Mesendoderm (in vitro differentiated cells): ENCODE data around the gene SLIT3.

Experiments used
- DNase-seq: peaks from one replicate; pipeline ENCODE4 v3.0.0; 2013
- H2AK5ac ChIP-seq: 2 replicates; pipeline ENCODE4 v1.6.1; 2013; ENCODE audit warnings: low read length, inconsistent platforms
- H2BK120ac ChIP-seq: 2 replicates; pipeline ENCODE4 v1.6.1; 2013; ENCODE audit warnings: low read depth, mild to moderate bottlenecking, low read length, moderate library complexity, mixed read lengths
- H2BK15ac ChIP-seq: replicated peaks from 2 replicates; pipeline ENCODE4 v1.6.1; 2013; ENCODE audit warnings: low read depth, mild to moderate bottlenecking, moderate library complexity
- H2BK5ac ChIP-seq: 2 replicates; pipeline ENCODE4 v1.6.1; 2013; ENCODE audit warnings: low read length, inconsistent platforms
- H3K18ac ChIP-seq: 2 replicates; pipeline ENCODE4 v1.6.1; 2013; ENCODE audit warnings: mild to moderate bottlenecking, low read length, mixed read lengths
- H3K23ac ChIP-seq: one replicate; pipeline ENCODE4 v1.6.1; 2013; ENCODE audit warnings: low read length
- H3K27ac ChIP-seq: 2 replicates; pipeline ENCODE4 v1.5.1; 2013; ENCODE audit warnings: low read depth, mild to moderate bottlenecking, inconsistent platforms, low read length, moderate library complexity
- H3K27me3 ChIP-seq: 2 replicates; pipeline ENCODE4 v1.6.1; 2013; ENCODE audit warnings: low read length, control low read depth, mild to moderate bottlenecking, inconsistent platforms; ENCODE audit not compliant: insufficient read depth, poor library complexity
- H3K36me3 ChIP-seq: 2 replicates; pipeline ENCODE4 v1.6.1; 2013; ENCODE audit warnings: low read length, inconsistent platforms; ENCODE audit not compliant: control insufficient read depth, insufficient read depth
- H3K4ac ChIP-seq: one replicate; pipeline ENCODE4 v1.6.1; 2013; ENCODE audit warnings: low read depth, mild to moderate bottlenecking, low read length, moderate library complexity
- H3K4me1 ChIP-seq: 2 replicates; pipeline ENCODE4 v1.6.1; 2013; ENCODE audit warnings: low read depth, low read length, inconsistent platforms; ENCODE audit not compliant: control insufficient read depth
- H3K4me2 ChIP-seq: 2 replicates; pipeline ENCODE4 v1.6.1; 2013; ENCODE audit warnings: low read length
- H3K4me3 ChIP-seq: 2 replicates; pipeline ENCODE4 v1.5.1; 2013; ENCODE audit warnings: mild to moderate bottlenecking, low read length
- H3K56ac ChIP-seq: one replicate; pipeline ENCODE4 v1.6.1; 2013; ENCODE audit warnings: low read length
- H3K79me1 ChIP-seq: 2 replicates; pipeline ENCODE4 v1.6.1; 2013; ENCODE audit warnings: low read length, inconsistent platforms
- H3K79me2 ChIP-seq: 2 replicates; pipeline ENCODE4 v1.6.1; 2013; ENCODE audit warnings: mild to moderate bottlenecking, low read length; ENCODE audit not compliant: control insufficient read depth, insufficient read depth
- H3K9ac ChIP-seq: 2 replicates; pipeline ENCODE4 v1.6.1; 2013; ENCODE audit warnings: low read length, inconsistent platforms
- H4K5ac ChIP-seq: one replicate; pipeline ENCODE4 v1.6.1; 2013; ENCODE audit warnings: low read length
- H4K8ac ChIP-seq: one replicate; pipeline ENCODE4 v1.6.1; 2013; ENCODE audit warnings: low read depth, mild to moderate bottlenecking, control low read depth, low read length, moderate library complexity
- WGBS: extraction: QIAGEN DNeasy Blood & Tissue Kit; methylation state at CpG from one replicate; pipeline ENCODE4 v1.1.7; 2013; ENCODE audit warnings: low lambda C conversion rate, missing lambda C conversion rate; ENCODE audit not compliant: insufficient coverage; ENCODE audit errors: extremely low coverage; 5-methylcytosine and 5-hydroxymethylcytosine counted together

Gene SLIT3

DNA sequence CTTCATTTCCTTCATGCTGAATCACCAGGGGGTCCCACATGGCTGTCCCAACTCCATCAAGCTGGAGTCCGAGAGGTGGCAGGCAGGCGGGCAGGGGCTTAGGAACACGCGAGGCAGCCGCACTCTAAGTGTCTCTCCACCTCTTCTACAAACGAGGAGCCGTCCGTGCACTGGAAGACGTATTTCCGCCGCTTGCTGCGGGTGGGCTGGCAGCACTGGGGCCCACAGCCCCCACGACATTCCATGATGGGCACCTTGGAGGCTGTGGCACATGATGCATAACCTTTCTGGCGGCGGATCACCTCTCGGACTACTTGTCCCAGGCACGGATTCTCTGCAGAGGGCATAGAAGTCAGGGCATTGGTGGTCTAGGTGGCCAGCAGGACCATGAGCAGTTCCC, 634.6 kb downstream of the SLIT3 start:
- Histone ChIP-seq H3K4me2 (no peak overlapping the region), H2BK15ac (no peak overlapping the region), H3K9ac (no peak overlapping the region), H2BK120ac (no peak overlapping the region), H3K27ac (no peak overlapping the region), H4K8ac (no peak overlapping the region), H3K27me3 (no peaks in the 10 kb centered on the region), H3K79me2 (no peaks in the 10 kb centered on the region), H3K36me3 (no peaks in the 10 kb centered on the region), H2BK5ac (no peak overlapping the region), H3K4me1 (no peaks in the 10 kb centered on the region), H3K79me1 (no peaks in the 10 kb centered on the region), H3K4me3 (no peak overlapping the region), H3K4ac (no peak overlapping the region), H3K23ac (no peak overlapping the region), H2AK5ac (no peak overlapping the region), H3K18ac (no peak overlapping the region), H3K56ac (peak overlapping the region; percentile 2), H4K5ac (no peak overlapping the region)
- no peak for DNase-seq
- WGBS, result no CpG with 5 or more reads among the region's 17 CpGs

DNA sequence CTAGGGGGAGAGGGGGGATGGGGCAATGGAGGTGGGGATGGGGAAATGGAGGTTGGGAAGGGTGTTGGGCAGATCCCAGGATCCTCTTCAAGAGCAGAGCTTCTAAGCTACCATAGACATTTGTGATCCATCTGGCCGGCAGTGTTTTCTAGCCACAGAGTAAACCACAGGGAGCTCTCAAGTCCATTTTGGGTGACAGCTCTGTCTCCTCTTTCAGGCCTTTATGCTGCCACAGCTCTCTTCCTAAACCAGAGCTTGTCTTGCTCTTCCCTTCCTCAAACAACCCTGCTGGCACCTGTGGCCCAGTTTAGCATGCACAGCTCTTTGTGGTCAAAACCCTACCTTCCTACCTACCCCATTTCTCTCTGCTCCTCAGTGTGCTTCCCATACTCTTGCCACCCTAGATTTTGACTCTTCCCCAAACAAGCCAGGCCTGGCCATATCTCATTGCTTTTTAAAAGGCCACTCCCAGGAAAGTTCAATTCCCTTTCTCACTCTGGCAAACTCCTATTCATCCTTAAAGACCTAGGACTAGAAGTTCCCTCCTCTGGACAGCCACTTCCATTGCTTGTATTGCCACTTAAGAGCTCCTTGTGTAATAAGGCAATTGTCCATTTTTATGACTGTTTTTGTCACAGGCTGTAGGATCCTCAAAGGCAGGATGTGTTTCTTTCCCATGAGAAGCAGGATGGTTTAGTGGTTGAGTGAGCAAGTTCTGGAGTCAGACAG, 637.5 kb downstream of the SLIT3 start:
- H3K18ac ChIP-seq, result no peak overlapping the region
- H3K4me1 ChIP-seq, result no peaks in the 10 kb centered on the region
- H3K4me2 ChIP-seq, result no peak overlapping the region
- H4K8ac ChIP-seq, result no peak overlapping the region
- H3K23ac ChIP-seq, result no peak overlapping the region
- H3K56ac ChIP-seq, result no peak overlapping the region
- no CpG with 5 or more reads among the region's 1 CpG for WGBS
- no peak overlapping the region for H3K4me3 ChIP-seq
- H3K79me1 ChIP-seq, result no peaks in the 10 kb centered on the region
- H3K36me3 ChIP-seq, result no peaks in the 10 kb centered on the region
- no peak overlapping the region for H3K27ac ChIP-seq
- no peak overlapping the region for H2BK120ac ChIP-seq
- no peak overlapping the region for H3K9ac ChIP-seq
- H2BK15ac ChIP-seq, result no peak overlapping the region
- no peak overlapping the region for H2AK5ac ChIP-seq
- no peak overlapping the region for H4K5ac ChIP-seq
- H3K4ac ChIP-seq, result no peak overlapping the region
- no peaks in the 10 kb centered on the region for H3K27me3 ChIP-seq
- no peak for DNase-seq
- H3K79me2 ChIP-seq, result no peaks in the 10 kb centered on the region
- no peak overlapping the region for H2BK5ac ChIP-seq

DNA sequence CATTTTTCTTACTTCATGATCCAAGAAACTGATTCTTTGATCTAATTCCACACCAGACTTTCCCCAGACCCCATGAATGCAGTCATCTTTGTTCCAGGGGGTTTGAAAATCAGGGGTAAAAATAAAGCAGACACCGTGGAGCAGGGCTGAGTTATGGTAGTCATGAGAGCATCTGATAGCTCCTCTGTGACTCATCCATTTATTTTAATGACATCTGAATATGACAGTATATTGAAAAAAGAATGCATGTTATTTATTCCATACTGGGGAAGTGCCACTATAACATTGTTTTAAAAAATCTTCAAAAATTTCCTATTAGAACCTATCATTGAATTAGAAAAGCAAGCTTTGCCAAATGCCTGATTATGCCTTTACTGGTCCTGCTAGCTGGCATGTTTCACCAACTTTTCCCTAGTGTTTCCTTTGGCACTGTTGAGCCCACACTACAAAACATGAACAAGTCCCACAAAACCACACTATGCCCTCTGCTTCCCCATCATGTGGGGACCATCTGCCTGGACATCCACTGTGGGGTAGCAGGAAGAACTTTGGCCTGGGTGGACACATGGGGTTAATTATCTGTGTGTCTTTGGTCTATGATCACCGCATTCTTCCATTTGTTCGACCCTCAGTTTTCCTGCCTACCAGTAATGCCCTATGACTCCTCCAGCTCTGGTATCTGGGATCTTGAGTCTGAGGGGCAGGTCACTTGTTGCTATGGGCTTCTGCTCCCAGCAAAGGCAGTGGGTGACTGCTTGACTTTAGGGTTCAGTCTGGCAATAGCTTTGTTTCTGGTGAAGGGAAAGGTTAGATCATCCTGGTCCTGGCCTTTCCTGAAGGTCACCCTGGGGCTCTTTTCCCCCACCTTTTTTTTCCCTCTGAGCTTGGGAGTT, 639.1 kb downstream of the SLIT3 start:
- Histone ChIP-seq H2BK15ac (no peak overlapping the region), H3K23ac (no peak overlapping the region), H3K79me1 (no peaks in the 10 kb centered on the region), H3K27me3 (no peaks in the 10 kb centered on the region), H3K4me2 (no peak overlapping the region), H3K4me1 (no peaks in the 10 kb centered on the region), H3K27ac (no peak overlapping the region), H2AK5ac (no peak overlapping the region), H3K4ac (no peak overlapping the region), H3K9ac (no peak overlapping the region), H3K56ac (no peak overlapping the region), H3K36me3 (no peaks in the 10 kb centered on the region), H2BK120ac (no peak overlapping the region), H3K18ac (no peak overlapping the region), H4K5ac (no peak overlapping the region), H3K4me3 (no peak overlapping the region), H4K8ac (no peak overlapping the region), H2BK5ac (no peak overlapping the region), H3K79me2 (no peaks in the 10 kb centered on the region)
- no peak for DNase-seq
- WGBS, result no CpG with 5 or more reads among the region's 3 CpGs

DNA sequence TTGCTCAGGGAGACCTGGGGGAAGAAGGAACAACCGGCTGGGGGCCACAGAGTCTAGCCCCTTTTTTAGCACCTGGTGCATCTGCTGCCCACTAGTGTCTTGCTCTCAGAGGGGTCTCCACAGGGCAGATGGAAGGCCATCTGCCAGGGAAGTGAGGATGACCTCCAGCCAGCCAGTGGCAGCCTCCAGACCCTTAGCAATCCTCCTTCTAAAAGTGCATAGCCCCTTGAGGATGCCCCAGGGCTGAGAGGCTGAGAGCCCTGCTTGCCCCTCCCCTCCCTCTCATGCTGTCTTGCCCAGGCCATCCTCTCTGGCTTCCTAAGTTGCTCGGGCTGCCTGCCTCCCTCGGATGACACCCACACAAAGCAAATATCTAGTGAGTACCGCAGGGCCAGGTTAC, 640.2 kb downstream of the SLIT3 start:
- no peak overlapping the region for H2AK5ac ChIP-seq
- H3K4me1 ChIP-seq, result no peaks in the 10 kb centered on the region
- no peak overlapping the region for H3K4ac ChIP-seq
- H2BK15ac ChIP-seq, result no peak overlapping the region
- H2BK5ac ChIP-seq, result no peak overlapping the region
- no peak overlapping the region for H3K4me3 ChIP-seq
- H3K79me1 ChIP-seq, result no peaks in the 10 kb centered on the region
- H3K79me2 ChIP-seq, result no peaks in the 10 kb centered on the region
- H3K23ac ChIP-seq, result no peak overlapping the region
- no peak overlapping the region for H3K4me2 ChIP-seq
- no peak overlapping the region for H3K27ac ChIP-seq
- no peak overlapping the region for H4K5ac ChIP-seq
- no peak overlapping the region for H3K9ac ChIP-seq
- no peak overlapping the region for H3K18ac ChIP-seq
- H3K36me3 ChIP-seq, result no peaks in the 10 kb centered on the region
- H3K27me3 ChIP-seq, result no peaks in the 10 kb centered on the region
- no peak for DNase-seq
- no CpG with 5 or more reads among the region's 4 CpGs for WGBS
- H2BK120ac ChIP-seq, result no peak overlapping the region
- no peak overlapping the region for H4K8ac ChIP-seq
- H3K56ac ChIP-seq, result no peak overlapping the region

DNA sequence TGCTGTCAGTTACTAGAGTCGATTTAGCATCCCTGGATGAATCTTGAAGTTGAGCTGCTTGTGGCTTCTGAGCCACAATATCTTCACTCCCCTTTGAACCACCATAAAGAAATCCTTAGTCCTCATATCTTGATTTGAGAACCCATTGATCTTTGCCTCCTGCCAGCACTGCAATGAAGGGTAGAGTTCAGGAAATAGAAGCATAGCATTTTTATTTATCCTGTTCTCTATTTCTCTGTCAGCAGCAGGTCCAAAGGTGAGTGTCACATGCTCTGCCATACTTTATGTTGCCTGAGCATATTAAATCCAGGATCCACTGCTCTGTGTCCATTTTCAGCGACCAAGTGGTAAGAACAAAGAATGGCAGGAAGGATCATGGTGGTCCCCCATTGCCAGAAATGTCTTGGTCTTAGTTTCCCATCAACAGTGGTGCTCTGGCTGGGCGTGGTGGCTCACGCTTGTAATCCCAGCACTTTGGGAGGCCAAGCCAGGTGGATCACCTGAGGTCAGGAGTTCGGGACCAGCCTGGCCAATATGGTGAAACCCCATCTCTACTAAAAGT, 641.6 kb downstream of the SLIT3 start:
- no peak overlapping the region for H2BK120ac ChIP-seq
- no peak overlapping the region for H3K23ac ChIP-seq
- no peaks in the 10 kb centered on the region for H3K79me2 ChIP-seq
- H4K5ac ChIP-seq, result no peak overlapping the region
- no peak overlapping the region for H3K4ac ChIP-seq
- H2AK5ac ChIP-seq, result no peak overlapping the region
- no peak overlapping the region for H4K8ac ChIP-seq
- H3K4me1 ChIP-seq, result no peaks in the 10 kb centered on the region
- whole genome bisulfite sequencing, result no CpG with 5 or more reads among the region's 5 CpGs
- no peak overlapping the region for H2BK15ac ChIP-seq
- no peaks in the 10 kb centered on the region for H3K27me3 ChIP-seq
- H3K18ac ChIP-seq, result no peak overlapping the region
- no peak for DNase-seq
- no peak overlapping the region for H3K4me3 ChIP-seq
- no peak overlapping the region for H3K56ac ChIP-seq
- no peak overlapping the region for H3K27ac ChIP-seq
- no peak overlapping the region for H3K4me2 ChIP-seq
- H3K79me1 ChIP-seq, result no peaks in the 10 kb centered on the region
- no peak overlapping the region for H3K9ac ChIP-seq
- no peak overlapping the region for H2BK5ac ChIP-seq
- H3K36me3 ChIP-seq, result no peaks in the 10 kb centered on the region
